T-cell (primary cell): ENCODE measurements around the gene SPTBN1. TPM values are rescaled to one million over a fixed set of nuclear protein-coding genes. Genes with fewer than 3 reads are reported as not detected.

Experiments
- ATAC-seq, 4 experiments: fragments of 200-7000 bp in 3 of 4; fragments of 150-1000 bp in 1 of 4; cut with Tn5 transposase; replicated peaks in 1 of 4; 1 replicate in 3 of 4; 2 replicates in 1 of 4; pipeline ENCODE4 v1.10.0; 2021; ENCODE audit warnings: moderate library complexity in 3 of 4, mild to moderate bottlenecking in 2 of 4, moderate number of reproducible peaks in 1 of 4
- CTCF ChIA-PET, 2 donors: fragments of 300-600 bp; sonication (Branson Sonifier 250); formaldehyde crosslinking; loops; one replicate each; lab custom pipeline; 2022; ENCODE audit warnings: antibody characterized with exemption in 2 of 2; lab: Charles Lee
- POLR2A ChIA-PET, 2 donors: fragments of 300-600 bp; sonication (Branson Sonifier 250); formaldehyde crosslinking; loops; one replicate each; lab custom pipeline; 2022; ENCODE audit warnings: antibody characterized with exemption in 2 of 2; lab: Charles Lee
- DNase-seq, 35 experiments: peaks; one replicate each; pipeline versions ENCODE4 v3.0.0 to v3.0.0-alpha.2; 2013 to 2023
- H3K27ac ChIP-seq: one replicate; pipeline ENCODE4 v1.5.1; 2013; ENCODE audit warnings: low read length
- H3K27me3 ChIP-seq, 2 experiments: replicated peaks in 1 of 2; 1 replicate in 1 of 2; 2 replicates in 1 of 2; pipeline versions ENCODE4 v1.6.1 to v1.7.0; 2013; ENCODE audit warnings: low read length in 1 of 2, mixed read lengths in 1 of 2; ENCODE audit not compliant: control insufficient read depth in 2 of 2, insufficient read depth in 2 of 2; ENCODE audit errors: extremely low read depth in 1 of 2
- H3K36me3 ChIP-seq, 2 donors: 1 replicate in 1 of 2; 2 replicates in 1 of 2; pipeline versions ENCODE4 v1.6.1 to v1.7.0; 2013; ENCODE audit warnings: low read length in 1 of 2; ENCODE audit not compliant: control insufficient read depth in 2 of 2, insufficient read depth in 1 of 2; ENCODE audit errors: extremely low read depth in 1 of 2
- H3K4me1 ChIP-seq, 2 experiments: 1 replicate in 1 of 2; 2 replicates in 1 of 2; pipeline versions ENCODE4 v1.6.1 to v1.7.0; 2013; ENCODE audit warnings: low read length in 2 of 2, mixed read lengths in 1 of 2; ENCODE audit not compliant: insufficient read depth in 2 of 2, control insufficient read depth in 1 of 2; ENCODE audit errors: extremely low read depth in 1 of 2
- H3K4me3 ChIP-seq, 2 donors: 1 replicate in 1 of 2; 2 replicates in 1 of 2; pipeline versions ENCODE4 v1.5.1 to v1.7.0; 2013; ENCODE audit warnings: mild to moderate bottlenecking in 2 of 2, low read length in 1 of 2, moderate library complexity in 1 of 2; ENCODE audit not compliant: control insufficient read depth in 1 of 2; ENCODE audit errors: extremely low read depth in 1 of 2
- H3K9me3 ChIP-seq: 2 replicates; pipeline ENCODE4 v1.7.0; 2013
- H3K27ac Mint-ChIP-seq, 2 donors: one replicate each; pipeline ENCODE4 v1.8.0; 2020 to 2021; ENCODE audit warnings: mild to moderate bottlenecking in 2 of 2, mixed read lengths in 2 of 2
- H3K27me3 Mint-ChIP-seq, 2 donors: one replicate each; pipeline ENCODE4 v1.8.0; 2021 to 2022; ENCODE audit warnings: mixed read lengths in 2 of 2
- H3K36me3 Mint-ChIP-seq: one replicate; pipeline ENCODE4 v1.8.0; 2021; ENCODE audit warnings: mixed read lengths
- H3K4me1 Mint-ChIP-seq, 3 donors: one replicate each; pipeline ENCODE4 v1.8.0; 2020 to 2022; ENCODE audit warnings: mixed read lengths in 3 of 3, mild to moderate bottlenecking in 1 of 3
- H3K4me3 Mint-ChIP-seq, 3 donors: one replicate each; pipeline ENCODE4 v1.8.0; 2020 to 2022; ENCODE audit warnings: mild to moderate bottlenecking in 3 of 3, mixed read lengths in 3 of 3, moderate library complexity in 3 of 3
- H3K9me3 Mint-ChIP-seq, 3 donors: one replicate each; pipeline ENCODE4 v1.8.0; 2020 to 2022; ENCODE audit warnings: mixed read lengths in 3 of 3
- WGBS: methylation state at CpG from one replicate; pipeline ENCODE4 v1.1.5; 2013; ENCODE audit warnings: missing lambda C conversion rate; ENCODE audit not compliant: insufficient coverage; 5-methylcytosine and 5-hydroxymethylcytosine counted together
- total RNA-seq, 35 experiments: library from RNA in 6 of 35; stranded (reverse) in 6 of 35; fragments of 120-200 nt in 1 of 35; gene quantifications; one replicate each; pipeline versions ENCODE4 v1.2.1 to v1.2.4 and lab custom pipeline; 2013 to 2026

SPTBN1 gene
- total RNA-seq, 5 donors from 2014 or later (not counting 1 experiment from before 2014, with no cell fraction given) = 129 to 222 (median 139) TPM

DNA sequence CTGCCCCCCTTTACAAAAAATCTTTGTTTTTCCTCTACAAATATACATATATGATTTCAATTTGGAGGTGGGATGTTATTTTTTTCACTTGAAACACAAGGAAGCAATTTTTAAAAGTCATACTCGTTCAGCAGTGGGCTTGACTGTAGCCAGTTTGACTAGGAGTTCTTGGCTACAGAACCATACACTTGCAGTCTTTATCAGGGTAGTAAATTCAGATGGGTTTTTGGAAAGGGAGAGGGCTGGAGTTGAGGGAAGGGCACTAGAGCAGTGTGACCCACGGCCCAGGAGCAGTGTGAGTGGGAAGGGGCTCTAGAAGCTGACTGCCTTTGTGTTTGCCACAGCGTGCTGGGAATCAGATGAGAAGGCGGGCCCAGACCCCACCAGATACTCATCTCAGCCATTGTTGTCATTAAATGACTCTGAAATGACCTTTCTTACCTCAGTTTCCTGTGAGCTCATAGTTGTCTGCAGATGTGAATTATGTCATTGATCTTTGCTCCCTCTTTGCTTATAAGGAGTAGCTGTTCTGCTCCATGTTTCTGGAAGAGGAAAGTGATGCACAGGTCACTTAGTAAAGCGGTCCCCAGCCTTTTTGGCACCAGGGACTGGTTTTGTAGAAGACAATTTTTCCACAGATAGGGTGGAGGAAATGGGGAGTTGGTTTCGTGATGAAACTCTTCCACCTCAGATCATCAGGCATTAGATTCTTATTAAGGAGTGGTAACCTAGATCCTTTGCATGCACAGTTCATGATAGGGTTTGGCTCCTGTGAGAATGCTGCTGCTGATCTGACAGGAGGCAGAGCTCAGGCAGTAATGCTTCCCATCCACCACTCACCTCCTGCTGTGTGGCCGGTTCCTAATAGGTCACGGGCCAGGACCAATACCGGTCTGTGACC is 116.8 kb downstream of the SPTBN1 start:
- Histone ChIP-seq H3K36me3 (peaks cover 0 to 4% of the 10 kb centered on the region in 2 donors), H3K4me3 (peak overlapping the region; percentile 1 to 10), H3K4me1 (peaks cover 83 to 88% of the 10 kb centered on the region in 2 experiments), H3K27me3 (no peaks in the 10 kb centered on the region), H3K9me3 (no peaks in the 10 kb centered on the region), H3K27ac (peak overlapping the region; percentile 98)
- H3K4me1 Mint-ChIP-seq = peaks cover 96 to 98% (median 98%) of the 10 kb centered on the region in 3 donors
- peak overlapping the region; percentile 92 to 95 for H3K27ac Mint-ChIP-seq
- ATAC-seq (peak in 2 of 4 experiments; percentile 3 to 5), DNase-seq (peak in 30 of 35 experiments; percentile 29 to 69 (median 46))
- 32% methylated on average over 5 of the region's 9 CpGs for WGBS
- no peaks in the 10 kb centered on the region for H3K27me3 Mint-ChIP-seq
- ChIA-PET POLR2A (interaction anchor here (0.5 to 8.4 kb wide), 4 partner anchors 9 to 64 kb away, joined by 3 to 90 read pairs (median 6); no protein-coding TSS in a partner anchor), CTCF (interaction anchor here in 1 of 2 donors (1.3 kb wide), 1 partner anchor 14 kb away, joined by 9 read pairs; no protein-coding TSS in a partner anchor)
- H3K36me3 Mint-ChIP-seq = peaks cover 22% of the 10 kb centered on the region
- H3K4me3 Mint-ChIP-seq = peak overlapping the region; percentile 75 to 88 (median 82)
- no peaks in the 10 kb centered on the region for H3K9me3 Mint-ChIP-seq

DNA sequence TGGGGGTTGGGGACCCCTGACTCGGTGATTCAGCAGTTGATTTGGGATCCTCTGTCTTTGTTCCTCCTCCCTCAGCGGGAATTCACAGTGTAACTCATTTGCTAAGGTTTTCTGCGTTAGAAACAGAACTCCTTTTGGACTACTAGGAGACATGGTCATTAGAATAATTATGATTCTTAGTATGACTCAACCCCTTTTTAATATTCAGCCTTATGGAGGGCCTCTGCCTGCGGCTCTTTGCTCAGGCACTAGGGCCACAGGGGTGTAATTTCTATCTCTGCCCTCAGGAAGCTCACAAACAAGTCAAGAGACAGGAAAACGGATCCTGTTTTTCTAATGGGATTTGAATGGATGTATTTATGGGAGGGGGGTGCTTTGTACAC is 117.4 kb downstream of the SPTBN1 start:
- no CpG with 5 or more reads among the region's 5 CpGs for WGBS
- Histone ChIP-seq H3K36me3 (peaks cover 0 to 4% of the 10 kb centered on the region in 2 donors), H3K27ac (peak overlapping the region; percentile 98), H3K9me3 (no peaks in the 10 kb centered on the region), H3K27me3 (no peaks in the 10 kb centered on the region), H3K4me1 (peaks cover 84 to 91% of the 10 kb centered on the region in 2 experiments), H3K4me3 (peak overlapping the region; percentile 1 to 43)
- Mint-ChIP-seq H3K36me3 (peaks cover 28% of the 10 kb centered on the region), H3K27me3 (no peaks in the 10 kb centered on the region), H3K4me3 (peak overlapping the region; percentile 75 to 88 (median 82)), H3K9me3 (no peaks in the 10 kb centered on the region), H3K27ac (peak overlapping the region; percentile 92 to 95), H3K4me1 (peaks cover 98 to 99% (median 98%) of the 10 kb centered on the region in 3 donors)
- POLR2A ChIA-PET = interaction anchor here in 1 of 2 donors (8.4 kb wide), 1 partner anchor 14 kb away, joined by 90 read pairs; no protein-coding TSS in a partner anchor
- DNase-seq (no peak), ATAC-seq (no peak)
- CTCF ChIA-PET = interaction anchor here in 1 of 2 donors (1.3 kb wide), 1 partner anchor 15 kb away, joined by 9 read pairs; no protein-coding TSS in a partner anchor

DNA sequence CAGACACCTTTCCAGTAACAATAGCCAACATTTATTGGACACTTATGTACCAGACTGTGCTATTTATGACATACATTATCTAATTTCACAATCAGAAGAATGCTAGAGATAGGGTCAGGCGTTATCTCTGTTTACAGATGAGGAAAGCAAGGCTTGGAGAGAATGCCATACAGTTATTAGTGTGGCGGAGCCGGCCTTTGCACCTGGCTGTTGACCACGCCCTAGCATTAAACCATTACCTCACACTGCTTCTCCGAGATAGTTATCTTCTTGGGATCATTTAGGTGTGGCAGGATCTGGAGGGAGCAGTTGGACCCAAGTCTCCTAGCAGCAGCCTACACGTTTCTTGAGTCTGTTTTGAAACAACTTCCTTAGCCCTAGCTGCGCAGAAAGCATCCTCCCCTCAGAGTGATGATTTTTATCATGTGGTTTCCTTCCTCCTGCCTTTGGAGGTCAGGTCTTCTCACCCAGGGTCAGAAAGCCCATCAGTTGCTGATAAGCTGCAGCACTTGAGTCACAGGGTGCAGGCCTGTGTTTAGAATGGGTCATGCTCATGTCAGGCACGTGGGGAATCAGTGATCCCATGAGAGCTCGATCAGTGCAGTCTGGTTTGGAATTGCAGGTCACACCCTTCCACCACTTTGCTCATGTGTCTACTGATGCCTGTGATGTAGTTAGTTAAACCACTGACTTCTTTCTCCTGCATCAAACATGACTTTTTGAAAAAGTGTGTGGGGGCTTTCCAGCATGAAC is 118.2 kb downstream of the SPTBN1 start:
- Histone ChIP-seq H3K27me3 (no peaks in the 10 kb centered on the region), H3K9me3 (no peaks in the 10 kb centered on the region), H3K27ac (peak overlapping the region; percentile 98), H3K4me1 (peaks cover 84 to 94% of the 10 kb centered on the region in 2 experiments), H3K4me3 (peak overlapping the region; percentile 4 to 43), H3K36me3 (peaks cover 0 to 4% of the 10 kb centered on the region in 2 donors)
- ATAC-seq (peak; percentile 72 to 82 (median 74)), DNase-seq (peak; percentile 49 to 93 (median 76))
- Mint-ChIP-seq H3K36me3 (peaks cover 24% of the 10 kb centered on the region), H3K9me3 (no peaks in the 10 kb centered on the region), H3K27me3 (no peaks in the 10 kb centered on the region), H3K4me1 (peaks cover 98% of the 10 kb centered on the region in 3 donors), H3K4me3 (peak overlapping the region; percentile 75 to 88 (median 82)), H3K27ac (peak overlapping the region; percentile 92 to 95)
- WGBS = no CpG with 5 or more reads among the region's 9 CpGs
- POLR2A ChIA-PET = interaction anchor here in 1 of 2 donors (0.9 to 8.4 kb wide), 3 partner anchors 15 to 945 kb away, joined by 3 to 90 read pairs (median 3); partner anchors contain the start of genes CFAP36 and RTN4
- CTCF ChIA-PET = interaction anchor here in 1 of 2 donors (0.6 to 3.9 kb wide), 4 partner anchors 11 to 52 kb away, joined by 3 to 23 read pairs (median 8); no protein-coding TSS in a partner anchor

DNA sequence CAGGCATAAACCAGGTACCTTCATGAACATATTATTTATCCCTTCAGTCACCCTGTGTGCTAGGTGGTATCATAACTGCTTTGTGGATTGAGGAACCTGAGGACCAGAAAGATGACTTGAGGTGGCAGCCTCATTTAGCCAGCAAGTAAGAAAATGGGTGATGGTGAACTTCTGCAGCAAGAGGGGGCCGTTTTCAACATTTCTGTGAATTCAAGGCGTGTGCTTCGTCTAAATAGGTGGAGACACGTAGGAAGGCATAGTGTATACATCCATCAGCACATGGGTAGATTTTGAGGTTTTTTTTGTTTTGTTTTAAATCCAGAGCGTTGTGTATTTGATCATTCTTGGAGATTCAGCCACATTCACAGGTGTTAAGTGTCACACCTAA is 118.7 kb downstream of the SPTBN1 start:
- peaks cover 0 to 4% of the 10 kb centered on the region in 2 donors for H3K36me3 ChIP-seq
- no CpG with 5 or more reads among the region's 5 CpGs for WGBS
- peaks cover 89 to 96% of the 10 kb centered on the region in 2 experiments for H3K4me1 ChIP-seq
- ChIA-PET CTCF (interaction anchor here (0.6 to 3.9 kb wide), 5 partner anchors 10 to 52 kb away, joined by 3 to 23 read pairs (median 6); no protein-coding TSS in a partner anchor), POLR2A (interaction anchor here (0.7 to 8.4 kb wide), 6 partner anchors 13 to 945 kb away, joined by 3 to 90 read pairs (median 3); partner anchors contain the start of genes CFAP36 (in 1 of the 2) and RTN4 (in 1 of the 2))
- Mint-ChIP-seq H3K27ac (peak overlapping the region; percentile 92 to 95), H3K4me3 (peak overlapping the region; percentile 75 to 88 (median 82)), H3K9me3 (no peaks in the 10 kb centered on the region), H3K36me3 (peaks cover 24% of the 10 kb centered on the region), H3K4me1 (peaks cover 98% of the 10 kb centered on the region in 3 donors), H3K27me3 (no peaks in the 10 kb centered on the region)
- H3K4me3 ChIP-seq = no peak overlapping the region
- ATAC-seq (peak; percentile 33 to 42 (median 38)), DNase-seq (peak in 3 of 35 experiments; percentile 12 to 33 (median 32))
- peak overlapping the region; percentile 98 for H3K27ac ChIP-seq
- no peaks in the 10 kb centered on the region for H3K27me3 ChIP-seq
- no peaks in the 10 kb centered on the region for H3K9me3 ChIP-seq

DNA sequence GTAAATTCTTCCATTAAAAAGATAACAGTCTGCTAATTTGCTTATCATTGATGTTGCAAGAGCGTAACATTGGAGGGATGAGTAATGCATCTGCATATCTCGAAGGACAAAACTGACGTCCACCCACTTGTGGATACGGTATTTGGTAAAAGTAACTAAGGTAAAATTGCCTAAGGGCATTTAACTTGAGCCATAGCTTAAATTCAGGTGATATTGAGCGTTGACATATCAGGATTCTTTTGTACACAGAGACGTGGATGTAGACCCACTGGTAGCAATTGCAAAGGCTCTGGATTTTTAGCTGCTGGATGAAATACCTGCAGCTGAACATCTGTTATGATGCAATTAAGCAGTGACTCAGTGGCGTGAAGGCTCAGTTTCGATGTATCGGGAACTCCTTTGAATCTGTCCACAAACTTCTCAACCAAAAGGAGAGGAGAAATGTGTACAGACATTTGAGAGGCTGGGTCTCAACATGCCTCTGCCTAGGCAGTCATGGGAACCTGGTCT is 119.3 kb downstream of the SPTBN1 start:
- peaks cover 0 to 4% of the 10 kb centered on the region in 2 donors for H3K36me3 ChIP-seq
- H3K27ac Mint-ChIP-seq = peak overlapping the region; percentile 92 to 95
- H3K36me3 Mint-ChIP-seq = peaks cover 24% of the 10 kb centered on the region
- H3K4me3 Mint-ChIP-seq = peak overlapping the region in 2 of 3 donors; percentile 54 to 75
- DNase-seq (no peak), ATAC-seq (no peak)
- WGBS = 61% methylated on average over 6 of the region's 9 CpGs
- H3K4me1 ChIP-seq = peaks cover 88 to 92% of the 10 kb centered on the region in 2 experiments
- no peak overlapping the region for H3K4me3 ChIP-seq
- H3K27ac ChIP-seq = peak overlapping the region; percentile 98
- no peaks in the 10 kb centered on the region for H3K9me3 Mint-ChIP-seq
- H3K9me3 ChIP-seq = no peaks in the 10 kb centered on the region
- H3K4me1 Mint-ChIP-seq = peaks cover 98% of the 10 kb centered on the region in 3 donors
- CTCF ChIA-PET = interaction anchor here (0.6 to 3.9 kb wide), 4 partner anchors 10 to 30 kb away, joined by 5 to 23 read pairs (median 8); no protein-coding TSS in a partner anchor
- no peaks in the 10 kb centered on the region for H3K27me3 Mint-ChIP-seq
- H3K27me3 ChIP-seq = no peaks in the 10 kb centered on the region
- POLR2A ChIA-PET = interaction anchor here (0.7 to 8.4 kb wide), 8 partner anchors 13 to 893 kb away, joined by 3 to 90 read pairs (median 3); partner anchors contain the start of gene RTN4 (in 1 of the 2)
